ENCODE data around the gene SDC4. TPM values are rescaled to one million over a fixed set of nuclear protein-coding genes. Genes with fewer than 3 reads are reported as not detected.

SDC4 gene
- total and polyA plus RNA-seq, 9 of the 15 experiments (the other 6 are each of a cell fraction or from before 2014, with no cell fraction given): 2.1 to 10.7 (median 6.3) TPM

DNA sequence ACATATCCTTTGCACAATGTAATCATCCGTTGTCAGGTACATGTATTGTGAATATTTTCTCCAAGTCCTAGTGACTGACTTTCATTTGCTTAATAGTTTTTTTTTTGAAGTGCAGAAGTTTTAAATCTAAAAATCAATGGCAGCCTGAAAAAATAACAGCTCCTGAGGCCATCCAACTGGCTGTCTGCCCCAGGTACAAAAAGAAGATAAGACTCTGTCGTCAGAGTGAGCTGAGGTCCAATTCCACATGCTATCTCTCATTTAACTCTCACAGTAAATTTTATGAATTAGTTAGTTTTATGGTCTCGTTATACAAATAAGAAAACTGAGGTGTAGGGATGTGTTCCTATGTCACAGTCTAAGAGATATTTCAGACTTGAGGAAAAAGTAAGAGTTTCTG lies 72.9 kb downstream of the SDC4 start:
- no TSS peak for BruUV-seq (replicated peaks)
- no peaks in the 10 kb centered on the region for H3K9me1 ChIP-seq (ENCODE audit: control insufficient read depth, insufficient read depth, low read length)
- H3K4me3 ChIP-seq: no peak overlapping the region
- no peak overlapping the region for H3K9ac ChIP-seq (ENCODE audit: insufficient read depth in 1 of 2, low read depth in 2 of 2, low read length in 2 of 2)
- in situ Hi-C loops (cut with MboI): no loop called here
- H3K79me2 ChIP-seq (ENCODE audit: control insufficient read depth, insufficient read depth, low read length): no peaks in the 10 kb centered on the region
- no peaks in the 10 kb centered on the region for H3K4me1 ChIP-seq (replicated peaks in 1 of 2; ENCODE audit: control insufficient read depth in 2 of 2, insufficient read depth in 2 of 2, low read length in 2 of 2)
- peaks cover 7 to 11% of the 10 kb centered on the region in 2 experiments; a peak in 3 of 5 replicates for H3K27me3 ChIP-seq (ENCODE audit: control insufficient read depth in 2 of 2, insufficient read depth in 2 of 2, low read length in 2 of 2)
- H3K9me3 ChIP-seq (replicated peaks; ENCODE audit: control insufficient read depth, insufficient read depth, low read depth, low read length): no peaks in the 10 kb centered on the region
- H3K27ac ChIP-seq (ENCODE audit: extremely low read depth, low read depth, low read length): no peak overlapping the region
- POLR2A ChIA-PET: no interaction called here
- no peak for ATAC-seq
- DNase-seq (ENCODE audit: extremely low read depth in 1 of 4, low spot score in 3 of 4): no peak
- CTCF ChIA-PET (ENCODE audit: low intra/inter-chr PET ratio): no interaction called here
- intact Hi-C loops (cut with micrococcal nuclease): no loop called here
- no peak for FAIRE-seq
- no peak overlapping the region for H3K4me2 ChIP-seq (ENCODE audit: insufficient read depth, low read length)
- no peak overlapping the region for H2AFZ ChIP-seq (ENCODE audit: low read depth, low read length)
- no peaks in the 10 kb centered on the region for H3K36me3 ChIP-seq (ENCODE audit: control insufficient read depth, insufficient read depth, low read length)
- no peaks in the 10 kb centered on the region for H4K20me1 ChIP-seq (replicated peaks; ENCODE audit: control insufficient read depth, insufficient read depth, low read length)
- WGBS (ENCODE audit: insufficient coverage, low coverage, missing lambda C conversion rate): 0% methylated on average over 3 of the region's 3 CpGs
- no peak for TF ChIP-seq RBM15 (IDR thresholded peaks at IDR 0.05; ENCODE audit: insufficient read depth, low read length)
- TF ChIP-seq ELK1 (CRISPR knock-in tag; IDR thresholded peaks at IDR 0.05): no peak
- TF ChIP-seq, protein P1, sequence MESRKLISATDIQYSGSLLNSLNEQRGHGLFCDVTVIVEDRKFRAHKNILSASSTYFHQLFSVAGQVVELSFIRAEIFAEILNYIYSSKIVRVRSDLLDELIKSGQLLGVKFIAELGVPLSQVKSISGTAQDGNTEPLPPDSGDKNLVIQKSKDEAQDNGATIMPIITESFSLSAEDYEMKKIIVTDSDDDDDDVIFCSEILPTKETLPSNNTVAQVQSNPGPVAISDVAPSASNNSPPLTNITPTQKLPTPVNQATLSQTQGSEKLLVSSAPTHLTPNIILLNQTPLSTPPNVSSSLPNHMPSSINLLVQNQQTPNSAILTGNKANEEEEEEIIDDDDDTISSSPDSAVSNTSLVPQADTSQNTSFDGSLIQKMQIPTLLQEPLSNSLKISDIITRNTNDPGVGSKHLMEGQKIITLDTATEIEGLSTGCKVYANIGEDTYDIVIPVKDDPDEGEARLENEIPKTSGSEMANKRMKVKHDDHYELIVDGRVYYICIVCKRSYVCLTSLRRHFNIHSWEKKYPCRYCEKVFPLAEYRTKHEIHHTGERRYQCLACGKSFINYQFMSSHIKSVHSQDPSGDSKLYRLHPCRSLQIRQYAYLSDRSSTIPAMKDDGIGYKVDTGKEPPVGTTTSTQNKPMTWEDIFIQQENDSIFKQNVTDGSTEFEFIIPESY (CRISPR knock-in tag; IDR thresholded peaks at IDR 0.05): no peak
- no peak for TF ChIP-seq NCOA6 (IDR thresholded peaks at IDR 0.05)
- TF ChIP-seq LCOR (CRISPR knock-in tag; IDR thresholded peaks at IDR 0.05): no peak
- no peak for TF ChIP-seq ZKSCAN3 (CRISPR knock-in tag; IDR thresholded peaks at IDR 0.05)
- TF ChIP-seq, protein P2, sequence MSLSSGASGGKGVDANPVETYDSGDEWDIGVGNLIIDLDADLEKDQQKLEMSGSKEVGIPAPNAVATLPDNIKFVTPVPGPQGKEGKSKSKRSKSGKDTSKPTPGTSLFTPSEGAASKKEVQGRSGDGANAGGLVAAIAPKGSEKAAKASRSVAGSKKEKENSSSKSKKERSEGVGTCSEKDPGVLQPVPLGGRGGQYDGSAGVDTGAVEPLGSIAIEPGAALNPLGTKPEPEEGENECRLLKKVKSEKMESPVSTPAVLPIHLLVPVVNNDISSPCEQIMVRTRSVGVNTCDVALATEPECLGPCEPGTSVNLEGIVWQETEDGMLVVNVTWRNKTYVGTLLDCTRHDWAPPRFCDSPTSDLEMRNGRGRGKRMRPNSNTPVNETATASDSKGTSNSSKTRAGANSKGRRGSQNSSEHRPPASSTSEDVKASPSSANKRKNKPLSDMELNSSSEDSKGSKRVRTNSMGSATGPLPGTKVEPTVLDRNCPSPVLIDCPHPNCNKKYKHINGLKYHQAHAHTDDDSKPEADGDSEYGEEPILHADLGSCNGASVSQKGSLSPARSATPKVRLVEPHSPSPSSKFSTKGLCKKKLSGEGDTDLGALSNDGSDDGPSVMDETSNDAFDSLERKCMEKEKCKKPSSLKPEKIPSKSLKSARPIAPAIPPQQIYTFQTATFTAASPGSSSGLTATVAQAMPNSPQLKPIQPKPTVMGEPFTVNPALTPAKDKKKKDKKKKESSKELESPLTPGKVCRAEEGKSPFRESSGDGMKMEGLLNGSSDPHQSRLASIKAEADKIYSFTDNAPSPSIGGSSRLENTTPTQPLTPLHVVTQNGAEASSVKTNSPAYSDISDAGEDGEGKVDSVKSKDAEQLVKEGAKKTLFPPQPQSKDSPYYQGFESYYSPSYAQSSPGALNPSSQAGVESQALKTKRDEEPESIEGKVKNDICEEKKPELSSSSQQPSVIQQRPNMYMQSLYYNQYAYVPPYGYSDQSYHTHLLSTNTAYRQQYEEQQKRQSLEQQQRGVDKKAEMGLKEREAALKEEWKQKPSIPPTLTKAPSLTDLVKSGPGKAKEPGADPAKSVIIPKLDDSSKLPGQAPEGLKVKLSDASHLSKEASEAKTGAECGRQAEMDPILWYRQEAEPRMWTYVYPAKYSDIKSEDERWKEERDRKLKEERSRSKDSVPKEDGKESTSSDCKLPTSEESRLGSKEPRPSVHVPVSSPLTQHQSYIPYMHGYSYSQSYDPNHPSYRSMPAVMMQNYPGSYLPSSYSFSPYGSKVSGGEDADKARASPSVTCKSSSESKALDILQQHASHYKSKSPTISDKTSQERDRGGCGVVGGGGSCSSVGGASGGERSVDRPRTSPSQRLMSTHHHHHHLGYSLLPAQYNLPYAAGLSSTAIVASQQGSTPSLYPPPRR (CRISPR knock-in tag; IDR thresholded peaks at IDR 0.05; ENCODE audit: borderline replicate concordance): no peak
- no peak for TF ChIP-seq E2F5 (CRISPR knock-in tag; IDR thresholded peaks at IDR 0.05)
- no peak for TF ChIP-seq ZC3H11A (IDR thresholded peaks at IDR 0.05; ENCODE audit: low read depth, low read length)
- no peak for TF ChIP-seq SNRNP70 (optimal IDR thresholded peaks at IDR 0.05; ENCODE audit: low read depth, low read length)
- TF ChIP-seq, protein P3, sequence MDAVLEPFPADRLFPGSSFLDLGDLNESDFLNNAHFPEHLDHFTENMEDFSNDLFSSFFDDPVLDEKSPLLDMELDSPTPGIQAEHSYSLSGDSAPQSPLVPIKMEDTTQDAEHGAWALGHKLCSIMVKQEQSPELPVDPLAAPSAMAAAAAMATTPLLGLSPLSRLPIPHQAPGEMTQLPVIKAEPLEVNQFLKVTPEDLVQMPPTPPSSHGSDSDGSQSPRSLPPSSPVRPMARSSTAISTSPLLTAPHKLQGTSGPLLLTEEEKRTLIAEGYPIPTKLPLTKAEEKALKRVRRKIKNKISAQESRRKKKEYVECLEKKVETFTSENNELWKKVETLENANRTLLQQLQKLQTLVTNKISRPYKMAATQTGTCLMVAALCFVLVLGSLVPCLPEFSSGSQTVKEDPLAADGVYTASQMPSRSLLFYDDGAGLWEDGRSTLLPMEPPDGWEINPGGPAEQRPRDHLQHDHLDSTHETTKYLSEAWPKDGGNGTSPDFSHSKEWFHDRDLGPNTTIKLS (IDR thresholded peaks at IDR 0.05; ENCODE audit: borderline replicate concordance, low read depth): no peak
- TF ChIP-seq SAP30 (IDR thresholded peaks at IDR 0.05; ENCODE audit: borderline replicate concordance, insufficient read depth, low read depth, low read length, poor library complexity, severe bottlenecking): no peak

All from K562 (cell line).